ENCODE results near the gene SYNPO.

Gene SYNPO

DNA sequence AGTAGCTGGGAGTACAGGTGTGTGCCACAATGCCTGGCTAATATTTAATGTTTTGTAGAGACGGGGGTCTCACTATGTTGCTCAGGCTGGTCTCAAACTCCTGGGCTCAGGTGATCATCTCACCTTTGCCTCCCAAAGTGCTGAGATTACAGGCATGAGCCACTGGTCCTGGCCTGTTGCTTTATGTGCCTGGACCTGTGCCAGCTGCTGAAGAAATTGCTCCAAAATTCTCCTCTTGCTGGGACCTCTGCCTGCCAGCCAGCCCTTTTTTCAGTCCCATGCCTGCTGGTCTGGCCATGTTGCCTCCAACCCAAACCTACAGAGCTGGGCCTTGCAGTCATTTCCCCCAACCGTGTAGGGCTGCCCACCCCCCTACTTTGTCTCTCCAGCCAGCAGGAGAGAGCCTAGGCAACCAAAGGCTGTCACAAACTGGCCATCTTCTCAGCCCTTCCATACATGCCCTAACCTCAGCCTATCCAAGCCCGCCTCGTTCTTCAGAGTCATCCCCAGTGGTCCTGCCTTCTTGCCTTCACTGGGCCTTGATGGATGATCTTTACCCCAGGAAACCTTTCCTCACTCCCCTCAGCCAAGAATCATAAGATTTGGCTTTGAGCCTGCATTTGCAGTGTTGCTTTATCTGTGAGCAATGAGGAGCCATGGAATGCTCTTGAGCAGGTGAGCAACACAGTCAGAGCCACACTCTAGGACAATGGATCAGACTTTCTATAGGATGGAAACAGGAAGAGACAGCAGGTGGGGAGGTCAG, 27.4 kb upstream of the SYNPO start:
- no peak for TF ChIP-seq CTCF (IDR thresholded peaks at IDR 0.05; ENCODE audit: control insufficient read depth, extremely low read depth, insufficient read depth)
- no peak for DNase-seq (ENCODE audit: low read depth)
- no peak overlapping the region for H3K4me3 ChIP-seq (ENCODE audit: low read depth, low read length)

- TF ChIP-seq CTCF (IDR thresholded peaks at IDR 0.05; ENCODE audit: control insufficient read depth, extremely low read depth, insufficient read depth): peak; percentile 12; the same call in 1 of the 2 replicates
- H3K4me3 ChIP-seq (ENCODE audit: low read depth, low read length): no peak overlapping the region
- no peak for DNase-seq (ENCODE audit: low read depth)
Observed at GRCh38 chr5:150613991-150614660, 26.3 kb upstream of the SYNPO start.

- no peak overlapping the region for H3K4me3 ChIP-seq (ENCODE audit: low read depth, low read length)
- no peak for DNase-seq (ENCODE audit: low read depth)
- TF ChIP-seq CTCF (IDR thresholded peaks at IDR 0.05; ENCODE audit: control insufficient read depth, extremely low read depth, insufficient read depth): no peak
Observed at GRCh38 chr5:150614661-150615060, 25.8 kb upstream of the SYNPO start.

GRCh38 chr5:150615141-150615699, 25.2 kb upstream of the SYNPO start:
- no peak for DNase-seq (ENCODE audit: low read depth)
- H3K4me3 ChIP-seq (ENCODE audit: low read depth, low read length): no peak overlapping the region
- TF ChIP-seq CTCF (IDR thresholded peaks at IDR 0.05; ENCODE audit: control insufficient read depth, extremely low read depth, insufficient read depth): no peak

GRCh38 chr5:150616024-150616470, 24.4 kb upstream of the SYNPO start:
- no peak overlapping the region for H3K4me3 ChIP-seq (ENCODE audit: low read depth, low read length)
- peak; percentile 15 for DNase-seq (ENCODE audit: low read depth)
- TF ChIP-seq CTCF (IDR thresholded peaks at IDR 0.05; ENCODE audit: control insufficient read depth, extremely low read depth, insufficient read depth): no peak

DNA sequence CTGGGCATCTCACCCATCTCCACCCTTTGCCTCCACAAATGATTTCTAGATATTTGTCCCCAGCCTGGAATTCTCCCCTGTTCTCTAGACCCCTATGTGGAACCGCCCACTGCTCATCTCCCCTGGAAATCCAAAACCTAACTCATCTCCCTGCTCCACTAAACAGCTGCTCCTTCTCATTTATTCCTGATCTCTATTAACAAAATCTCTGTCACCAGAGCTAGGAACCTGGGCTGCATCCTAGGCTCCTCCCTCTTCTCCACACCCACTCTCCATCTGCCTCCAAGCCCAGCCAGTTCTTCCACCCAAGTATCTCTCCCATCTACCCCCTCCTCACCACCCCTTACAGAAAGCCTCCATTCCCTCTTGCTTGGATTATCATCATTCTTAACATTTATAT, 24.0 kb upstream of the SYNPO start:
- DNase-seq (ENCODE audit: low read depth): no peak
- no peak for TF ChIP-seq CTCF (IDR thresholded peaks at IDR 0.05; ENCODE audit: control insufficient read depth, extremely low read depth, insufficient read depth)
- H3K4me3 ChIP-seq (ENCODE audit: low read depth, low read length): no peak overlapping the region

All from LNCaP clone FGC (cell line).